Sigmoid colon (tissue), 7 donors: ENCODE measurements around the gene IL36G. TPM values are rescaled to one million over a fixed set of nuclear protein-coding genes. Genes with fewer than 3 reads are reported as not detected.

Experiments used
- DNase-seq: peaks from one replicate; pipeline ENCODE4 v3.0.0-alpha.2; 2019
- H3K27ac ChIP-seq, 4 donors: fragments of 200-600 bp; sonication (generic); one replicate each; pipeline ENCODE4 v1.5.1; 2016 to 2019; ENCODE audit warnings: mild to moderate bottlenecking in 1 of 4
- H3K27me3 ChIP-seq, 3 donors: fragments of 200-600 bp; sonication (generic); one replicate each; pipeline ENCODE4 v1.5.1; 2019; ENCODE audit warnings: mild to moderate bottlenecking in 1 of 3
- H3K36me3 ChIP-seq, 4 donors: fragments of 200-600 bp; sonication (generic); one replicate each; pipeline ENCODE4 v1.5.1; 2016 to 2019
- H3K4me1 ChIP-seq, 4 donors: fragments of 200-600 bp; sonication (generic); one replicate each; pipeline ENCODE4 v1.5.1; 2017 to 2019
- H3K4me3 ChIP-seq, 4 donors: fragments of 200-600 bp; sonication (generic); one replicate each; pipeline ENCODE4 v1.5.1; 2017 to 2019; ENCODE audit warnings: mild to moderate bottlenecking in 2 of 4, moderate library complexity in 1 of 4
- H3K9me3 ChIP-seq, 4 donors: fragments of 200-600 bp in 3 of 4; sonication (generic) in 3 of 4; one replicate each; pipeline versions ENCODE4 v1.5.1 to v1.6.1; 2013 to 2019
- CTCF ChIP-seq, 4 experiments: fragments of 450-650 bp in 3 of 4; fragments of 200-600 bp in 1 of 4; IDR thresholded peaks; one replicate each; pipeline ENCODE4 v1.5.1; 2016 to 2019; ENCODE audit warnings: antibody characterized with exemption in 4 of 4, mild to moderate bottlenecking in 3 of 4, moderate library complexity in 2 of 4
- EP300 ChIP-seq, 4 donors: sonication (generic); formaldehyde crosslinking; IDR thresholded peaks; one replicate each; pipeline ENCODE4 v1.6.1; 2017; ENCODE audit warnings: antibody characterized with exemption in 4 of 4
- POLR2A ChIP-seq, 2 donors: fragments of 450-650 bp; IDR thresholded peaks; one replicate each; pipeline ENCODE4 v1.6.1; 2016; ENCODE audit warnings: antibody characterized with exemption in 2 of 2, mild to moderate bottlenecking in 2 of 2, moderate library complexity in 2 of 2
- POLR2AphosphoS5 ChIP-seq, 4 donors: sonication (generic); formaldehyde crosslinking; IDR thresholded peaks; one replicate each; pipeline ENCODE4 v1.6.1; 2017; ENCODE audit warnings: antibody characterized with exemption in 4 of 4
- WGBS, 2 donors: extraction: QIAGEN DNeasy Blood & Tissue Kit; methylation state at CpG; one replicate each; pipeline ENCODE4 v1.1.7; 2013; 5-methylcytosine and 5-hydroxymethylcytosine counted together
- intact Hi-C: fragments of 100-400 bp; cut with DNase I; formaldehyde crosslinking; loops from one replicate; pipeline ENCODE4 v1.15.1; 2023
- polyA plus RNA-seq, 3 donors: library from polyadenylated mRNA; stranded (reverse); fragments of 200-250 nt; gene quantifications; one replicate each; pipeline ENCODE4 v1.2.3, GENCODE V29; 2013
- total RNA-seq, 4 donors: library from RNA; depleted of rRNA; stranded (reverse); fragments of >200 nt; gene quantifications; one replicate each; pipeline ENCODE4 v1.1.0, GENCODE V29; 2016
- donor health status: healthy with polysubstance abuse.
- donor health status: Bipolar disorder and iron deficiency.
- donor health status: healthy.

IL36G gene
- total and polyA plus RNA-seq, 7 donors = 0.17 TPM; not detected in 6

GRCh38 chr2:113012436-113013335 lies 34.9 kb downstream of the IL36G start:
- H3K9me3 ChIP-seq = no peaks in the 10 kb centered on the region
- no peaks in the 10 kb centered on the region for H3K4me1 ChIP-seq
- no peak overlapping the region for H3K4me3 ChIP-seq
- intact Hi-C loops = no loop called here
- H3K27ac ChIP-seq = no peak overlapping the region
- H3K27me3 ChIP-seq = no peaks in the 10 kb centered on the region
- WGBS, 2 donors = 78 to 80% methylated on average over 8 of the region's 8 CpGs
- no peak for DNase-seq
- TF ChIP-seq POLR2AphosphoS5 (IDR thresholded peaks at IDR 0.05) = no peak
- no peak for TF ChIP-seq POLR2A (IDR thresholded peaks at IDR 0.05)
- no peak for TF ChIP-seq EP300 (IDR thresholded peaks at IDR 0.05)
- no peak for TF ChIP-seq CTCF (IDR thresholded peaks at IDR 0.05)
- no peaks in the 10 kb centered on the region for H3K36me3 ChIP-seq

- TF ChIP-seq POLR2A (IDR thresholded peaks at IDR 0.05) (no peak), EP300 (IDR thresholded peaks at IDR 0.05) (no peak), CTCF (IDR thresholded peaks at IDR 0.05) (no peak), POLR2AphosphoS5 (IDR thresholded peaks at IDR 0.05) (no peak)
- H3K9me3 ChIP-seq = no peaks in the 10 kb centered on the region
- no peak overlapping the region for H3K27ac ChIP-seq
- no peak overlapping the region for H3K4me3 ChIP-seq
- no peaks in the 10 kb centered on the region for H3K4me1 ChIP-seq
- no peak for DNase-seq
- intact Hi-C loops = no loop called here
- no peaks in the 10 kb centered on the region for H3K36me3 ChIP-seq
- 86 to 90% methylated on average over 3 of the region's 3 CpGs for whole genome bisulfite sequencing, 2 donors
- no peaks in the 10 kb centered on the region for H3K27me3 ChIP-seq
These were observed 35.5 kb downstream of the IL36G start for GRCh38 chr2:113013336-113013661.

GRCh38 chr2:113014067-113014466 lies 36.3 kb downstream of the IL36G start:
- WGBS, 2 donors = 95 to 98% methylated on average over 2 of the region's 2 CpGs
- Histone ChIP-seq H3K4me3 (no peak overlapping the region), H3K4me1 (no peaks in the 10 kb centered on the region), H3K9me3 (no peaks in the 10 kb centered on the region), H3K36me3 (no peaks in the 10 kb centered on the region), H3K27ac (no peak overlapping the region), H3K27me3 (no peaks in the 10 kb centered on the region)
- no peak for TF ChIP-seq EP300 (IDR thresholded peaks at IDR 0.05)
- TF ChIP-seq CTCF (IDR thresholded peaks at IDR 0.05) = no peak
- no peak for TF ChIP-seq POLR2AphosphoS5 (IDR thresholded peaks at IDR 0.05)
- no peak for TF ChIP-seq POLR2A (IDR thresholded peaks at IDR 0.05)
- intact Hi-C loops = no loop called here
- DNase-seq = no peak

- Histone ChIP-seq H3K9me3 (no peaks in the 10 kb centered on the region), H3K27ac (no peak overlapping the region), H3K4me3 (no peak overlapping the region), H3K27me3 (no peaks in the 10 kb centered on the region), H3K4me1 (no peaks in the 10 kb centered on the region), H3K36me3 (no peaks in the 10 kb centered on the region)
- TF ChIP-seq POLR2A (IDR thresholded peaks at IDR 0.05) (no peak), POLR2AphosphoS5 (IDR thresholded peaks at IDR 0.05) (no peak), EP300 (IDR thresholded peaks at IDR 0.05) (no peak), CTCF (IDR thresholded peaks at IDR 0.05) (no peak)
- WGBS, 2 donors = 70 to 73% methylated on average over 1 of the region's 1 CpG
- intact Hi-C loops = no loop called here
- no peak for DNase-seq
These were observed 37.2 kb downstream of the IL36G start for GRCh38 chr2:113015042-113015441.
